GM12874 (cell line): Measurements from ENCODE around the gene ACP1.

ENCODE experiments used
- CTCF ChIP-seq: IDR thresholded peaks from 2 replicates; pipeline ENCODE4 v1.5.1; 2011; ENCODE audit warnings: low read depth, mild to moderate bottlenecking, control low read depth, low read length, moderate library complexity; ENCODE audit not compliant: insufficient read depth

ACP1 gene

GRCh38 chr2:305366-305765 lies 40.6 kb downstream of the ACP1 start:
- TF ChIP-seq CTCF: no peak

GRCh38 chr2:309148-309953 lies 44.6 kb downstream of the ACP1 start:
- no peak for TF ChIP-seq CTCF

DNA sequence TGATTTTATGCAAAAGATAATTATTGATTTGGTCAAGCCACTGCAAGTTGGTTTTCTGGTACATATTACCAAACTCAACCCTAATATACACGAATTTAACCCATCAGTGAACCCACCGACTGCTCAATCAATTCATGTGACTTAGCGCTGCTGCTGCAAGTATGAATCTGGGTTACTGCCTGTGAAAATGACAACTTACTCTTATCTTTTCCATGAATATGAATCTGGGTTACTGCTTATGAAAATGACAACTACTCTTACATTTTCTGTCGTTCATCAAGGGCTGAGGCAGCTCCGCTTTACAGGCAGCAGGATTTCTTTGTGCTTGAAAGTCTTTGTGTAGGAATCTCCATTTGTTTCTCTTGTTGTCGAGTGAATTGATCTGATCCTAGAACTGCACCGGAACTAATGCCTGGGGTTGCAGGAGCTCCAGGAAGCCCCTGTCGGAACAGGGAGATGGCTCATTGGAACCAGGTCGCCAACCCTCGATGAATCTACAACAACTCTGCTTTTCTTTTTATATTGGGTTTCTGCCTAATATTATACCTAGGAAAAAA lies 45.3 kb downstream of the ACP1 start:
- TF ChIP-seq CTCF: no peak

- TF ChIP-seq CTCF: no peak
Observed at GRCh38 chr2:310994-311393, 46.2 kb downstream of the ACP1 start.

DNA sequence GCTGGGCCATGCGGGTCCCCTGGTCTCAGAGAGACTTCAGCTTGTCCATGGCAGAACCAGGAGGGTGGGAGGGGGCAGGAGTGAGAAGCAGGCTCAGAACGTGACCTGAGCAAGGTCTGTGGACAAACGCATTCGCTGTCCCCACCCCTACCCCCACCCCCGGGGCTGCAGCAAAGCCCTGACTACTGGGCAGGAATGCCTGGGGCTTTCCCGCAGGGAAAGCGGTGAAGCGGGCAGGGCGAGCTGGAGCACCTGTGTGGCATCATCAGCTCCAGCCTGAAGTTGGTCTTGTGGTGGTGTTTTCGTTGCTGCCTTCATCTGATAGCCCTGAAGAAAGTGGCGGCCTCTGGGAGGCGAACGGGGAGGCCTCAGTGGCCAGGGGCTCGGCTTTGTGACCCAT lies 49.2 kb downstream of the ACP1 start:
- no peak for TF ChIP-seq CTCF

DNA sequence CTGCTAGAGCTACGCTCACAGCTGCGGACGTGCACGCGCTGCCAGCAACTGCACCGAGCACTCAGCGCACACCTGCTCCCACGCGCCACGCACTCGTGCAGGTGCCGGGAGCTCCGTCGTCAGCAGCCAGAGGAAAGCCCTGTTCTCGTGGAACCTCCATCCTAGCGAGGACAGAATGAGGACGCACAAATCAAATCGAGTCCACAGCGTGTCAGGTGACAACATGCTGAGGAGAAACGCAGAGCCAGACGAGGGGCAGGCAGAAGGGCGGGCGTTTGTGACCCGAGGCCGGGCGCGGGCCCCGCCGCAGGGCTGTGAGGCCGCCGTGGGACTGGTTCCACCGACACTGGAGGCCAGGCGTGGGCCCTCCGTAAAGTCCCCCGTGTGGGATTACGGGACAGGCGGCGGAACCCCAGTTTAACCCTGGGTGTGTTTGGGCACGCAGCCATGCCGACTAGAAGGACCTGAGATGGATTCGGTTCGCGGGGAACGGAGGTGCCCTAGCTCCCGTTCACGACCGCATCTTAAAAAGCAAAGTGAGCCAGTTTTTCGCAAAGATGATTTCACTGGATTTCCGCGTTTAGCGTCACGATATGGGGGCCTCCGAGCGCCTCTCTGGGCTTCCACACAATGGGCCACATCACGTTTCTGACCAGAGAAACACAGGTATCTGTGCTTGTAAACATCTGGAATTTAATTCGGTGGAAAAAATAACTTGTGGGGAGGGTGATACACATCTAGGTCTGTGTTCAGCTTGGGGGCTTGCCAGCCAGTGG lies 50.0 kb downstream of the ACP1 start:
- no peak for TF ChIP-seq CTCF

- no peak for TF ChIP-seq CTCF
Observed at GRCh38 chr2:316381-316780, 51.6 kb downstream of the ACP1 start.
